ENCODE data around the gene TRIM77.
"Not testable (repeated sequence)": the region's sequence is repeated elsewhere in the genome, so short reads cannot be mapped to it uniquely, and the experiment has no call there.

DNA sequence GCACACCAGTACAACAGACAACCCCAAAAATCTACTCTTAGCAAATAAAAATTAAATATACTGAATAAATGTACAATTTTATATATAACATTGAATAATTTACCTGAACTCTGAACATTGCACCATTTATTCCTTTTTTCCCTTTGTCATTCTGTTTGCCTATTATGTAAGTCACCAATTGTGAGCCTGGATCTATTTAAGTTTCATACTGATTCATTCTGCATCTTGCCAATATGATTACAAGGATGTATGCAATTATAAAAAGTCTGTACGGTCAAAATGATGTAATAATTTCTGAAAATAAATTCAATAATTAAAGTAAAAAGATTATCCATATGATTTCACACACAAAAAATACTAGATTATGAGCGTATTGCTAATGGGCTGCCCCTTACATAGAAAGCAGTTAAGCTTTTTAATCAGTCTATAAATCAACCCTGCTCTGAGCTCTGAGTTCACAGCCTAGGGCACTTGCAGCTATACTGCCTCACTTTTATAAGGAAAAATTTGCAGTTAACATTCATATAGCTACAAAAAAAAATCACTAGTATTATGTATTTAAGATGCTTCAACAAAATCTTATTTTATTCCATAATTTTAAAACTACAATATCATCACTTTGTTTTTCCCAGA is 14.9 kb downstream of the TRIM77 start:
- not testable (repeated sequence) for TF ChIP-seq POLR2A (IDR thresholded peaks at IDR 0.05; ENCODE audit: low read depth, low read length); TAF1 (IDR thresholded peaks at IDR 0.05; ENCODE audit: borderline replicate concordance, low read depth, low read length); POLR2AphosphoS5 (IDR thresholded peaks at IDR 0.05; ENCODE audit: low read depth, low read length)

Data from GM12892 (cell line).